Keratinocyte (primary cell): ENCODE data around the gene RPL35A. TPM values are rescaled to one million over a fixed set of nuclear protein-coding genes. Genes with fewer than 3 reads are reported as not detected.
A peak's percentile ranks its signal among the peaks of the same experiment; 100 is the strongest.
"Not testable (repeated sequence)": the region's sequence is repeated elsewhere in the genome, so short reads cannot be mapped to it uniquely, and the experiment has no call there.

Source experiments
- DNase-seq: peaks from one replicate; pipeline ENCODE4 v3.0.0-alpha.2; 2011; ENCODE audit warnings: low read depth, missing footprints, low spot score
- FAIRE-seq: peaks from 2 replicates; lab custom pipeline; 2011; peaks lifted over from hg19 to GRCh38; lab: Jason Lieb, UNC
- H2AFZ ChIP-seq: 2 replicates; pipeline ENCODE4 v1.6.0; 2012; ENCODE audit warnings: low read length, control low read depth, inconsistent platforms; ENCODE audit not compliant: control insufficient read depth
- H3K27ac ChIP-seq: 2 replicates; pipeline ENCODE4 v1.5.1; 2011; ENCODE audit warnings: low read length; ENCODE audit not compliant: control insufficient read depth, insufficient read depth
- H3K27me3 ChIP-seq: 3 replicates; pipeline ENCODE4 v1.6.0; 2011; ENCODE audit warnings: low read length; ENCODE audit not compliant: control insufficient read depth, insufficient read depth; ENCODE audit errors: extremely low read depth
- H3K36me3 ChIP-seq, 2 experiments: 2 replicates in 1 of 2; 3 replicates in 1 of 2; pipeline ENCODE4 v1.5.1; 2011; ENCODE audit warnings: low read length in 2 of 2, mild to moderate bottlenecking in 1 of 2; ENCODE audit not compliant: control insufficient read depth in 2 of 2, insufficient read depth in 2 of 2; ENCODE audit errors: extremely low read depth in 1 of 2
- H3K4me1 ChIP-seq: 3 replicates; pipeline ENCODE4 v1.5.1; 2011; ENCODE audit warnings: low read length; ENCODE audit not compliant: control insufficient read depth, insufficient read depth; ENCODE audit errors: extremely low read depth
- H3K4me2 ChIP-seq: 3 replicates; pipeline ENCODE4 v1.6.0; 2011; ENCODE audit warnings: low read depth, low read length; ENCODE audit not compliant: control insufficient read depth, insufficient read depth; ENCODE audit errors: extremely low read depth
- H3K4me3 ChIP-seq, 3 experiments: fragments of 200-600 bp in 1 of 3; sonication (generic) in 1 of 3; 2 replicates in 2 of 3; 3 replicates in 1 of 3; pipeline ENCODE4 v1.5.1; 2011 to 2016; ENCODE audit warnings: low read length in 3 of 3, mild to moderate bottlenecking in 3 of 3, control low read depth in 2 of 3, inconsistent platforms in 1 of 3, low read depth in 1 of 3, mixed read lengths in 1 of 3, mixed run types in 1 of 3, moderate library complexity in 1 of 3; ENCODE audit not compliant: control insufficient read depth in 2 of 3, insufficient read depth in 2 of 3; ENCODE audit errors: extremely low read depth in 1 of 3
- H3K79me2 ChIP-seq: 2 replicates; pipeline ENCODE4 v1.6.0; 2012; ENCODE audit warnings: low read length; ENCODE audit not compliant: control insufficient read depth, insufficient read depth
- H3K9ac ChIP-seq: 3 replicates; pipeline ENCODE4 v1.6.0; 2011; ENCODE audit warnings: low read length; ENCODE audit not compliant: control insufficient read depth, insufficient read depth; ENCODE audit errors: extremely low read depth
- H3K9me1 ChIP-seq: 3 replicates; pipeline ENCODE4 v1.6.0; 2011; ENCODE audit warnings: low read length; ENCODE audit not compliant: control insufficient read depth, insufficient read depth; ENCODE audit errors: extremely low read depth
- H3K9me3 ChIP-seq: 2 replicates; pipeline ENCODE4 v1.5.1; 2012; ENCODE audit warnings: low read depth, low read length; ENCODE audit not compliant: control insufficient read depth
- H4K20me1 ChIP-seq: 3 replicates; pipeline ENCODE4 v1.6.0; 2011; ENCODE audit warnings: low read length; ENCODE audit not compliant: control insufficient read depth, insufficient read depth; ENCODE audit errors: extremely low read depth
- EZH2 ChIP-seq: IDR thresholded peaks from one replicate; pipeline ENCODE4 v1.6.1; 2012; ENCODE audit warnings: inconsistent platforms, mild to moderate bottlenecking, low read length, moderate library complexity
- dilution Hi-C: fragments of 300-500 bp; cut with MboI; formaldehyde crosslinking; loops from one replicate; pipeline ENCODE4 v1.7.0; 2020; ENCODE audit warnings: low sequenced_read_pairs; ENCODE audit not compliant: extremely low pct_ligation_motif_present
- polyA plus RNA-seq, 5 experiments: library from polyadenylated mRNA; depleted of rRNA in 3 of 5; stranded (reverse) in 3 of 5; stranded (forward) in 1 of 5; unstranded in 1 of 5; fragments of >200 nt; gene quantifications; 1 replicate in 1 of 5; 2 replicates in 3 of 5; 3 replicates in 1 of 5; pipeline versions ENCODE4 v1.2.1 to v1.2.3, GENCODE V29; 2011 to 2012; ENCODE audit warnings: missing spikeins in 2 of 5, low read depth in 1 of 5, low replicate concordance in 1 of 5
- TF ChIP-seq, protein P1 (sequence below), 3 experiments: IDR thresholded peaks in 1 of 3; conservative IDR thresholded peaks in 1 of 3; optimal IDR thresholded peaks in 1 of 3; 2 replicates in 2 of 3; 3 replicates in 1 of 3; pipeline versions ENCODE3 to v1.5.1; 2011; ENCODE audit warnings: low read length in 3 of 3, mild to moderate bottlenecking in 3 of 3, moderate library complexity in 2 of 3, control low read depth in 1 of 3, inconsistent platforms in 1 of 3; ENCODE audit not compliant: insufficient read depth in 2 of 3; ENCODE audit errors: extremely low read depth in 1 of 3

The RPL35A gene
- polyA plus RNA-seq, 1 donor (not counting 4 experiments of a cell fraction or from before 2014, with no cell fraction given): 1,184 TPM

DNA sequence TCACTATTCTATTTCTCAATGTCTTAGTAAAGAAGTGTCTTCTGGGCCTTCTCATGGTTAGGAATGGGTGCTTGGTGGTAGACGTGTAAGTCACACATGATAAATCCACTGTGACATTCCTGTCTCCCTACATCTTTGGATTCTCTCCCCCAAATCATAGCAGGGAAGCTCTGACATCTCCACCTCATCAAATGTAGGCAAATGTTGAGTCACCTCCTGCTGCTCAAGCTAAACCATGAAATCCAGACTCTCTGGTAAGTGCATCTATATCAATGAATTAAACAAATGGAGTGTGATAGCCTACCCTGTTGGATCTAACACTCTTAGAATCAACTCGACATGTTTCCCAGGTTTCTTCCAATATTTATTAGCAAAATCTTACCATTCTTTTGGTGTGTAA is 42.8 kb upstream of the RPL35A start:
- H3K27me3 ChIP-seq: no peaks in the 10 kb centered on the region
- peaks cover 12% of the 10 kb centered on the region for H3K4me1 ChIP-seq
- H3K9ac ChIP-seq: no peak overlapping the region
- H3K9me3 ChIP-seq: no peaks in the 10 kb centered on the region
- H3K36me3 ChIP-seq: no peaks in the 10 kb centered on the region
- TF ChIP-seq, protein P1, sequence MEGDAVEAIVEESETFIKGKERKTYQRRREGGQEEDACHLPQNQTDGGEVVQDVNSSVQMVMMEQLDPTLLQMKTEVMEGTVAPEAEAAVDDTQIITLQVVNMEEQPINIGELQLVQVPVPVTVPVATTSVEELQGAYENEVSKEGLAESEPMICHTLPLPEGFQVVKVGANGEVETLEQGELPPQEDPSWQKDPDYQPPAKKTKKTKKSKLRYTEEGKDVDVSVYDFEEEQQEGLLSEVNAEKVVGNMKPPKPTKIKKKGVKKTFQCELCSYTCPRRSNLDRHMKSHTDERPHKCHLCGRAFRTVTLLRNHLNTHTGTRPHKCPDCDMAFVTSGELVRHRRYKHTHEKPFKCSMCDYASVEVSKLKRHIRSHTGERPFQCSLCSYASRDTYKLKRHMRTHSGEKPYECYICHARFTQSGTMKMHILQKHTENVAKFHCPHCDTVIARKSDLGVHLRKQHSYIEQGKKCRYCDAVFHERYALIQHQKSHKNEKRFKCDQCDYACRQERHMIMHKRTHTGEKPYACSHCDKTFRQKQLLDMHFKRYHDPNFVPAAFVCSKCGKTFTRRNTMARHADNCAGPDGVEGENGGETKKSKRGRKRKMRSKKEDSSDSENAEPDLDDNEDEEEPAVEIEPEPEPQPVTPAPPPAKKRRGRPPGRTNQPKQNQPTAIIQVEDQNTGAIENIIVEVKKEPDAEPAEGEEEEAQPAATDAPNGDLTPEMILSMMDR (optimal IDR thresholded peaks at IDR 0.05 in 1 of 3, IDR thresholded peaks at IDR 0.05 in 1 of 3, conservative IDR thresholded peaks at IDR 0.05 in 1 of 3; ENCODE audit: extremely low read depth in 1 of 3, insufficient read depth in 2 of 3, low read length in 3 of 3): no peak
- no peak for TF ChIP-seq EZH2
- DNase-seq (no peak), FAIRE-seq (no peak)
- H3K4me3 ChIP-seq: no peak overlapping the region
- no peak overlapping the region for H3K27ac ChIP-seq
- no peaks in the 10 kb centered on the region for H3K79me2 ChIP-seq
- dilution Hi-C loops: no loop called here
- H2AFZ ChIP-seq: no peak overlapping the region
- no peaks in the 10 kb centered on the region for H4K20me1 ChIP-seq
- H3K9me1 ChIP-seq: no peaks in the 10 kb centered on the region
- no peak overlapping the region for H3K4me2 ChIP-seq

DNA sequence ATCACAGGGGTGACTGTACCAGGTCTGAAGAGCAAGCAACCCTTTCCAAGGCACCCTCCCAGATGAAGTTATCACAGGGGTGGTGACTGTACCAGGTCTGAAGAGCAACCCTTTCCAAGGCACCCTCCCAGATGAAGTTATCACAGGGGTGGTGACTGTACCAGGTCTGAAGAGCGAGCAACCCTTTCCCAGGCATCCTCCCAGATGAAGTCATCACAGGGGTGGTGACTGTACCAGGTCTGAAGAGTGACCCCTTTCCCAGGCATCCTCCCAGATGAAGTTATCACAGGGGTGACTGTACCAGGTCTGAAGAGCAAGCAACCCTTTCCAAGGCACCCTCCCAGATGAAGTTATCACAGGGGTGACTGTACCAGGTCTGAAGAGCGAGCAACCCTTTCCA is 41.4 kb upstream of the RPL35A start:
- DNase-seq: peak; percentile 15
- H2AFZ ChIP-seq, FAIRE-seq, H3K4me2 ChIP-seq, H3K9ac ChIP-seq, H3K27ac ChIP-seq, H3K27me3 ChIP-seq, H3K9me3 ChIP-seq, dilution Hi-C loops, H3K9me1 ChIP-seq, H3K4me3 ChIP-seq, H3K36me3 ChIP-seq, H4K20me1 ChIP-seq, H3K79me2 ChIP-seq: not testable (repeated sequence)
- peaks cover 12% of the 10 kb centered on the region for H3K4me1 ChIP-seq

DNA sequence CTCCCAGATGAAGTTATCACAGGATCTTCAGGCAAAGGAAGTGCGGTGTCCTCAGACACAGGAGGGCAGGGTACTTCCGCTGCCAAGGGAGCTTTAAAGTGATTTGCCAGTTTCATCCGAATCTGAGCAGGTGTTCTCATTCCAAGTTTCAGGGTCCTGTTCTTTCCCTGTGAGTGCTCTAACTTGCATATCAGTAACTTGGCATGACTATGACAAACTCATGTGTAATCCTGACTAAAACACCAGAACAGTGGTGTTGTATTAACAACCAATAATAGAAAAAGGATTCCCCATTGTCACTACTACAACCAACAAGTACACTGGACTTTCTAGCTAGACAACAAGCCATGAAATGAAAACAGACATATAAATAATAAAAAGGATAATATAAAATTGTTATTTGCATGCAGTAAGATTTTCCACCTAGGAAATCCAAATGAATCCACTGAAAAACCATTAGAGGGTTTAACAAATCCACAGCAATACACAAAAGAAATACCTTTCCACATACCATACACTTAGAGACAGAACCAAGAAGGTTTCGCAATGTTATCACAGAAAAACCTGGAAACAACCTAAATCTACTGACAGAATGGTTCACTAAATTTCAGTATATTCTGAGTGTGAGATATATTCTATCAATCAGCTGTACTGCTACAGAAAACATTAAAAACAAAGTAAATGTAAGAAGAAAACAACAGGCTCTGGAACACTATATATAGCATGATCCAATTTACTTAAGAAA is 40.9 kb upstream of the RPL35A start:
- Histone ChIP-seq H3K9me1 (no peaks in the 10 kb centered on the region), H4K20me1 (no peaks in the 10 kb centered on the region), H3K4me3 (no peak overlapping the region), H3K79me2 (no peaks in the 10 kb centered on the region), H3K4me2 (no peak overlapping the region), H3K36me3 (no peaks in the 10 kb centered on the region), H3K9ac (no peak overlapping the region), H3K27ac (no peak overlapping the region), H2AFZ (no peak overlapping the region), H3K9me3 (no peaks in the 10 kb centered on the region), H3K27me3 (no peaks in the 10 kb centered on the region), H3K4me1 (peaks cover 12% of the 10 kb centered on the region)
- TF ChIP-seq, protein P1 (optimal IDR thresholded peaks at IDR 0.05 in 1 of 3, IDR thresholded peaks at IDR 0.05 in 1 of 3, conservative IDR thresholded peaks at IDR 0.05 in 1 of 3; ENCODE audit: extremely low read depth in 1 of 3, insufficient read depth in 2 of 3, low read length in 3 of 3): no peak
- TF ChIP-seq EZH2: no peak
- FAIRE-seq (no peak), DNase-seq (no peak)
- dilution Hi-C loops: no loop called here
